Activated CD4-positive, alpha-beta T cell treated with anti-CD3 and anti-CD28 coated beads for 4 hours (primary cell): ENCODE data around the gene ZMYND8.

Source experiments
- DNase-seq, 2 donors: peaks; one replicate each; pipeline ENCODE4 v3.0.0-alpha.2; 2020

Gene ZMYND8

GRCh38 chr20:47160992-47161391 is 195.5 kb downstream of the ZMYND8 start:
- DNase-seq = no peak

GRCh38 chr20:47160240-47160639 is 196.3 kb downstream of the ZMYND8 start:
- DNase-seq = no peak
